GM13976 (cell line): ENCODE measurements around the gene NAT9.

Experiments used
- DNase-seq: peaks from one replicate; pipeline ENCODE4 v3.0.0; 2012; ENCODE audit warnings: low spot score
- in situ Hi-C: fragments of 300-500 bp; cut with MboI; formaldehyde crosslinking; loops from one replicate; pipeline ENCODE4 v1.12.0; 2022; ENCODE audit warnings: low sequenced_read_pairs, mixed read lengths, inconsistent platforms; ENCODE audit not compliant: unreplicated experiment
- TF ChIP-seq, protein P1 (sequence below): IDR thresholded peaks from 2 replicates; pipeline ENCODE4 v1.5.1; 2012; ENCODE audit warnings: borderline replicate concordance, mild to moderate bottlenecking; ENCODE audit not compliant: insufficient read depth; ENCODE audit errors: extremely low read depth, missing control alignments, control extremely low read depth

NAT9 gene

DNA sequence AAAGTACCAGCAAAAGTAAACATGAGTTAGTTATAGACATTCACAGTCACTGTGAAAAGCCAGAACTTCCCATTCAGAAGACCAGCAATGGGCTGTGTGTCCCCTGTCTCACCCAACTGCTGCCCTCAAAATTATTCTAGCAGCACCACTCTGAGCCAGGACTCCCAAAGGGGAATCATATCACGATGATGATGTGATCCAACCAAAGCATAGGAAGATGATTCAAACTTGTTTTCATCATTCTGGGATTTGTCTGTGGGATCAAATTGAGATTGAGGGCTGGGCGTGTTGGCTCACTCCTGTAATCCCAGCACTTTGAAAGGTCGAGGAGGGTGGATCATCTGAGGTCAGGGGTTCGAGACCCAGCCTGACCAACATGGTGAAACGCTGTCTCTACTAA, 6.4 kb upstream of the NAT9 start:
- no peak for DNase-seq
- in situ Hi-C loops = no loop called here
- TF ChIP-seq, protein P1, sequence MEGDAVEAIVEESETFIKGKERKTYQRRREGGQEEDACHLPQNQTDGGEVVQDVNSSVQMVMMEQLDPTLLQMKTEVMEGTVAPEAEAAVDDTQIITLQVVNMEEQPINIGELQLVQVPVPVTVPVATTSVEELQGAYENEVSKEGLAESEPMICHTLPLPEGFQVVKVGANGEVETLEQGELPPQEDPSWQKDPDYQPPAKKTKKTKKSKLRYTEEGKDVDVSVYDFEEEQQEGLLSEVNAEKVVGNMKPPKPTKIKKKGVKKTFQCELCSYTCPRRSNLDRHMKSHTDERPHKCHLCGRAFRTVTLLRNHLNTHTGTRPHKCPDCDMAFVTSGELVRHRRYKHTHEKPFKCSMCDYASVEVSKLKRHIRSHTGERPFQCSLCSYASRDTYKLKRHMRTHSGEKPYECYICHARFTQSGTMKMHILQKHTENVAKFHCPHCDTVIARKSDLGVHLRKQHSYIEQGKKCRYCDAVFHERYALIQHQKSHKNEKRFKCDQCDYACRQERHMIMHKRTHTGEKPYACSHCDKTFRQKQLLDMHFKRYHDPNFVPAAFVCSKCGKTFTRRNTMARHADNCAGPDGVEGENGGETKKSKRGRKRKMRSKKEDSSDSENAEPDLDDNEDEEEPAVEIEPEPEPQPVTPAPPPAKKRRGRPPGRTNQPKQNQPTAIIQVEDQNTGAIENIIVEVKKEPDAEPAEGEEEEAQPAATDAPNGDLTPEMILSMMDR = no peak

DNA sequence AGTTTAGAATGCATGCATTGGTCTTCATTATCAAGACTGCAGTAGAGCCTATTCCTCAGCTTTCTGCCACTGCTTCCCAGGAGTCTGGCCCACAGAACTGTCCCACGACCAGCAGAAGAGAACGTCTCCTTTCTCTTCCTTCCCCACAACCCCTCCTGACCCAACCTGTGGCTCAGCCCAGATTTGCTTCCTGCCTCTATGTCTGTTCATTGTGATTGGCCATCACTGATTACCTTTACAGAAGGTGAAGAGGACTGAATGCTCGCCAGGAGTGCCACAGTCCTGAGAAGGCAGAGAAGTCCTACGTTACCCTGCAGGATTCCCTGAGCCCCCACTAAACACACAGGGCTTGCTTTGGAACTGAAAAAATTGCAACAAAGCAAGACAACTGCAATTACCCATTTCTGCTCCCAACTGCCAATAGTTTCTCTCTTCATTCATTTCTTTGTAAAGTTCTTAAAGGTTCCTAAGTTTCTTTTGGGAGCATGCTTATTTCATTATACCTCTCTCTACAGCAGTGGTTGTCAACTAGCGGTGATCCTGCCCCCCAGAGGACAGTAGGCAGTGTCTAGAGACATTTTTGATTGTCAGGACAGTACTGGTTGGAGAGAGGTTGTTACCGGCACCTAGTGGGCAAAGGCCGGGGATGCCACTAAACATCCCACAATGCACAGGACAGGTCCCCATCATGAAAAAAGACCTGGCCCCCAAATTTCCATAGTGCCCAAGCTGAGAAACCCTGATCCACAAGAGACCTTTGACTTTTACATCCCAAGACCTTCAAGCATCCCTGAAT, 4.5 kb upstream of the NAT9 start:
- DNase-seq = no peak

DNA sequence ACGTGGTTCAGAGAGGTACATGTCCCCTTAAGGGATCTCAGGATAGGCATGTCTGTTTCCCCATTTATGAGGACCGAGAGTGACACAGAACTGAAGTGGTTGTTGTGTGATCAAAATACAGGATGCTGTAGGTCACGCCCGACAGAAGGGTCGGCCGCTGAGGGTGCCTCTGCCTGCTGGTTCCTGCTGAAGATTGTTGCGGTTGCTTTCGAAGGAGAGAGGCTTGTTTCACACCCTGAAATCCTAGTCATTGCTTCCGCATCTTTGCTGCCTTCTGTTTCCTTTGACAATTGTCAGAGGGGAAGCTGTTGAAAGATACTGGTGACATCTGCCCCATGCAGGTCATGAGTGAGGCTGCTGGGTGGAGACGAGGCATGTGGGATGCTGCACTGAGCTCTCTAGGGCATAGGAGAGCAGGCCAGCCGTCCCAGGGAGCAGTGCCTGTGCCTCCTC, 3.8 kb upstream of the NAT9 start:
- DNase-seq = peak; percentile 69
- TF ChIP-seq, protein P1 = no peak
- in situ Hi-C loops = no loop called here

More for the DNA sequence above, 4.5 kb upstream of the NAT9 start:
- in situ Hi-C loops = no loop called here
- TF ChIP-seq, protein P1 = no peak

DNA sequence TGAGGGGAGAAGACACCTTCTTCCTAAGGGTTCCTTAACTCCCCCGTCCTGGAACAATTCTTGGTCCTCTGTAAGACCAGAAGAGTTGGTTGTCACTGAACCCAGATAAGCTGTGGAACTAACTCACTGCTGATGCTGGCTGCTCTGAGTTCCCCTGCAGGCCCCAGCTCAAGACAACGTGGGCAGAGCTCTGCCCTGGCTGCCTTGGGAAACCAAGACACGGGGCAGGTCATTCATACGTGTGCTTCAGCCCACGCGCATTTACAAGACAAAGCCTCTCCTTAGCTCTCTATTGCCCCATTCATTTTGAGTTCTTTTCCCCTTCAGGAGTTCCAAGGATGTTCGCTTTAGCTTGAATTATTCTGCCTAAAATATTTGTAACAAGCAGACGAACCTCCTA, 3.4 kb upstream of the NAT9 start:
- DNase-seq = no peak
- in situ Hi-C loops = no loop called here
- TF ChIP-seq, protein P1 = no peak

DNA sequence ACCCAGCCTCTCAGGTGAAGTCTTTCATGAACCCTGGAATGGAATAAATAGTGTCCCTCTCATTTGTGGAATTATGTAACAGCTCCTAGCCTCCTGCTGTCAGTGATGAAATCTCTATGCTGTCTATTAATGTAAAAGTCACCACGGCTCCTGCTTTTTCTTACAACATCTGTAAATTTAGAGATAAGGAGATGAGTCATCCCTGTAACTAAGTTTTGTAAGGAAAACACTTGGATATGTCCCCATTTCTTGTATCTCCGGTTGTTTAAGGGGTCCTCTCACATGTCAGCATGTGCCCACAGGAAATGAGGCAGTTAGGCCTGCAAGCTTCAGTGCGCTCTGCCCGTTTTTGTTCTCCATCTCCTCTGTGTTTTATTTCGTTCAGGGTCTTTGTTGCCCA, 2.8 kb upstream of the NAT9 start:
- no peak for DNase-seq
- in situ Hi-C loops = no loop called here
- TF ChIP-seq, protein P1 = no peak

DNA sequence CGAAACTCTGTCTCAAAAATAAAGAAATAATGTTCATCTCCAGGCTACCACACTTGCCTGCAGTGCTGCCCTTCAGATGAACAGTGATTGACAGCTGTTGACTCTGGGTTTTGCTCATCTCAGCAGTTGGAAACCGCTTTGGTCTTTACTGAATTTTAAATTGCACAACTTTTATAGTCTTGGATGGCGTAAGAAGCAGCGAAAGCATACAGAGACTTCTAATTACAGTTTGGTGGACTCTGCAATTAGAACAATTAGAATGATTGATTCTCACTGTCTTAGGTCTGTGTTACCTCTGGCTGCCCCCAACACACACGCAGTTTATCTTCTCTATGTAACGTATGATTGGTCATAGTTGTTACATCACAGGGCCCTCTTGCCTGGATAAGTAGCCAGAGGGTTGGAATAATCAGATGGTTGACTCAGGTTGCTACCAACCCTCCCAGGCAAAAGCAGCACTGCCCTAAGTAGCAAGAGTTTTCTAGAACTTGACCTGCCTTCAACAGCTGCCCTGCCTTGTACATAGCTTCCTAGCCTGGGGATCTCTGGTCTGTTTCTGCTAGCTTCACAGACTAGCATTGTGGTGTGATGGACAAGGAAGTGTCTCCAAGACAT, 1.9 kb upstream of the NAT9 start:
- in situ Hi-C loops = no loop called here
- TF ChIP-seq, protein P1 = no peak
- no peak for DNase-seq
